Vagina (tissue), 2 donors: ENCODE measurements around the gene SLC1A4. TPM values are rescaled to one million over a fixed set of nuclear protein-coding genes. Genes with fewer than 3 reads are reported as not detected.
A peak's percentile ranks its signal among the peaks of the same experiment; 100 is the strongest.

Source experiments
- DNase-seq, 2 donors: peaks; one replicate each; pipeline ENCODE4 v3.0.0-alpha.2; 2017; ENCODE audit errors: extremely low spot score in 2 of 2
- H3K27ac ChIP-seq: fragments of 200-600 bp; sonication (generic); one replicate; pipeline ENCODE4 v1.5.1; 2019
- H3K27me3 ChIP-seq: fragments of 200-600 bp; sonication (generic); one replicate; pipeline ENCODE4 v1.5.1; 2019
- H3K36me3 ChIP-seq, 2 donors: fragments of 200-600 bp; sonication (generic); one replicate each; pipeline ENCODE4 v1.5.1; 2017 to 2019
- H3K4me1 ChIP-seq: fragments of 200-600 bp; sonication (generic); one replicate; pipeline ENCODE4 v1.5.1; 2019
- H3K4me3 ChIP-seq, 2 donors: fragments of 200-600 bp; sonication (generic); 1 replicate in 1 of 2; 2 replicates in 1 of 2; pipeline ENCODE4 v1.5.1; 2016 to 2019
- H3K9me3 ChIP-seq: fragments of 200-600 bp; sonication (generic); one replicate; pipeline ENCODE4 v1.5.1; 2019
- CTCF ChIP-seq, 3 experiments: fragments of 450-650 bp in 2 of 3; fragments of 200-600 bp in 1 of 3; sonication (generic) in 1 of 3; IDR thresholded peaks; one replicate each; pipeline ENCODE4 v1.5.1; 2017 to 2019; ENCODE audit warnings: antibody characterized with exemption in 3 of 3, mild to moderate bottlenecking in 2 of 3, moderate library complexity in 2 of 3
- POLR2A ChIP-seq, 2 donors: fragments of 450-650 bp; IDR thresholded peaks; one replicate each; pipeline ENCODE4 v1.6.1; 2017; ENCODE audit warnings: antibody characterized with exemption in 2 of 2, mild to moderate bottlenecking in 2 of 2, moderate library complexity in 2 of 2
- POLR2AphosphoS5 ChIP-seq, 2 donors: sonication (generic); formaldehyde crosslinking; IDR thresholded peaks; one replicate each; pipeline ENCODE4 v1.9.0; 2017; ENCODE audit warnings: antibody characterized with exemption in 2 of 2, mild to moderate bottlenecking in 2 of 2, low read depth in 1 of 2; ENCODE audit not compliant: insufficient read depth in 1 of 2
- intact Hi-C: fragments of 100-400 bp; cut with DNase I; formaldehyde crosslinking; loops from one replicate; pipeline ENCODE4 v1.15.1; 2023
- total RNA-seq: library from RNA; depleted of rRNA; stranded (reverse); fragments of >200 nt; gene quantifications from one replicate; pipeline ENCODE4 v1.2.3, GENCODE V29; 2016

The SLC1A4 gene
- total RNA-seq, result 11.5 TPM

- peak within 1 kb of the TSS; percentile 96 for H3K27ac ChIP-seq
- intact Hi-C loops, result no loop called here
- H3K27me3 ChIP-seq, result no peaks in the 10 kb centered on the region
- TF ChIP-seq POLR2AphosphoS5 (IDR thresholded peaks at IDR 0.05; ENCODE audit: insufficient read depth in 1 of 2, low read depth in 1 of 2) (peak in 1 of 2 donors; percentile 76), POLR2A (IDR thresholded peaks at IDR 0.05) (no peak)
- no peaks in the 10 kb centered on the region for H3K36me3 ChIP-seq
- H3K9me3 ChIP-seq, result no peaks in the 10 kb centered on the region
- DNase-seq, result peak in 1 of 2 donors; percentile 92
- peak within 1 kb of the TSS; percentile 65 to 88 for H3K4me3 ChIP-seq
- peaks cover 59% of the 10 kb centered on the region for H3K4me1 ChIP-seq
Measured at GRCh38 chr2:64989126-64989981, at the start of gene SLC1A4. SLC1A4 (plus strand) TSS chr2:64989399; CDS start chr2:64989644, 245 bp downstream.

- DNase-seq, result no peak
- H3K36me3 ChIP-seq, result no peaks in the 10 kb centered on the region
- no peak overlapping the region for H3K27ac ChIP-seq
- H3K4me3 ChIP-seq, result no peak overlapping the region
- intact Hi-C loops, result no loop called here
- TF ChIP-seq POLR2A (IDR thresholded peaks at IDR 0.05) (no peak), CTCF (IDR thresholded peaks at IDR 0.05) (no peak), POLR2AphosphoS5 (IDR thresholded peaks at IDR 0.05; ENCODE audit: insufficient read depth in 1 of 2, low read depth in 1 of 2) (no peak)
- H3K4me1 ChIP-seq, result peaks cover 36% of the 10 kb centered on the region
- H3K27me3 ChIP-seq, result no peaks in the 10 kb centered on the region
- no peaks in the 10 kb centered on the region for H3K9me3 ChIP-seq
Measured at GRCh38 chr2:64941143-64941542, 48.1 kb upstream of the SLC1A4 start.

DNA sequence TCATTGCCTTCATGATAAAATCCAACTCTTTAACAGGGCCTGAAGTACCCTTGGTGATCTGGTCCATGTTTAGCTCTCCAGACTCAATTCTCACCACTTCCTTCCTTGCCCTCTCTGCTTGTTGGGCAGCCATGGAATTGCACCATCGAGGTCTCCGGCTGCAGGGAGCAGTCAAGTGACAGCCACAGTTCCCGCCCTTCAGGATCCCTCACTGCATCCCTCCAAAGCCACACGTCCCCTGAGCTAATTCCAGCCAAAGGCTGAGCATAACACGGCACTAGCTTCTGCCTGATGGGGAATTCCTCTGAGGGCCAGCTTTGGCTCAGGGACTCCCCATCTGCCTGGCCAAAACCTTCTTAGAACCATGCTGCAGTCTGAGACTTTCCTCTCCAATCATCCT is 47.4 kb upstream of the SLC1A4 start:
- no peaks in the 10 kb centered on the region for H3K9me3 ChIP-seq
- no peak overlapping the region for H3K27ac ChIP-seq
- no peaks in the 10 kb centered on the region for H3K27me3 ChIP-seq
- H3K36me3 ChIP-seq, result no peaks in the 10 kb centered on the region
- intact Hi-C loops, result no loop called here
- no peak overlapping the region for H3K4me3 ChIP-seq
- TF ChIP-seq POLR2A (IDR thresholded peaks at IDR 0.05), result no peak
- TF ChIP-seq POLR2AphosphoS5 (IDR thresholded peaks at IDR 0.05; ENCODE audit: insufficient read depth in 1 of 2, low read depth in 1 of 2), result no peak
- TF ChIP-seq CTCF (IDR thresholded peaks at IDR 0.05), result no peak
- H3K4me1 ChIP-seq, result peaks cover 43% of the 10 kb centered on the region
- DNase-seq, result no peak

- H3K4me3 ChIP-seq, result no peak overlapping the region
- intact Hi-C loops, result no loop called here
- TF ChIP-seq CTCF (IDR thresholded peaks at IDR 0.05), result no peak
- TF ChIP-seq POLR2A (IDR thresholded peaks at IDR 0.05), result no peak
- TF ChIP-seq POLR2AphosphoS5 (IDR thresholded peaks at IDR 0.05; ENCODE audit: insufficient read depth in 1 of 2, low read depth in 1 of 2), result no peak
Measured at GRCh38 chr2:64942693-64943092, 46.5 kb upstream of the SLC1A4 start.

DNA sequence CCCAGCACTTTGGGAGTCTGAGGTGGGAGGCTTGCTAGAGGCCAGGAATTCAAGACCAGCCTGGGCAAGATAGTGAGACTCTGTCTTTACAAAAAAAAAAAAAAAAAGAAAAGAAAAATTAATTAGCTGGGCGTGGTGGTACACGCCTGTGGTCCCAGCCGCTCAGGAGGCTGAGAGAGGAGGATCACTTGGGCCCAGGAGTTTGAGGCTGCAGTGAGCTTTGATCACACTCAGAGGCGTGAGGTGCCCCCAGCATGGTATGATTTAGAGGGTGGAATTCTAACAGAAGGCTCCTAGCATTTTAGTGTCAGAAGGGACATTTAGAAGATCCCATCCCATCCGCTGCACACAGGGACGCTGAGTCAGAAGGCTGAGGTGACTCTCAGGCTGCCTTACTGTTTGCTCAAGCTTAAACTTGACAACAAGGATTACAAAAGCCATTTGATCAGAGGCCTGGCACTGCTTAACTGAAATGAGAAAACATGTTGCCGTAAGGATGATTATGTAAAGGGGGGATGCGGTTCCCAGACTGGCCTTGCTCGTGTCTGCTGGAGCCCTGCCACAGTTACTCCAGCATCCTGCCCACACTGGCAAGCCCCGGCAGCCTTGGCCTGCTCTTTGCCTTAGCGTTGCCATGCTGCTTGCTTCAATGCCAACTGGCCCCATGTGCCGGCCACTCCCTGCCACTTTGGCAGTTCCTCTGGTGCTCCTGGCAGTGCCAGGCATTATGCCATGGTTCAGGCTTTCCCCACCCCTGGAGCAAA is 45.6 kb upstream of the SLC1A4 start:
- no peak for DNase-seq
- Histone ChIP-seq H3K27ac (peak overlapping the region; percentile 42), H3K9me3 (no peaks in the 10 kb centered on the region), H3K4me1 (peaks cover 58% of the 10 kb centered on the region), H3K36me3 (no peaks in the 10 kb centered on the region), H3K27me3 (no peaks in the 10 kb centered on the region), H3K4me3 (no peak overlapping the region)
- intact Hi-C loops, result no loop called here
- peak; percentile 54 to 62 for TF ChIP-seq POLR2AphosphoS5 (IDR thresholded peaks at IDR 0.05; ENCODE audit: insufficient read depth in 1 of 2, low read depth in 1 of 2)
- TF ChIP-seq POLR2A (IDR thresholded peaks at IDR 0.05), result no peak

More at GRCh38 chr2:64942693-64943092, 46.5 kb upstream of the SLC1A4 start:
- Histone ChIP-seq H3K27me3 (no peaks in the 10 kb centered on the region), H3K36me3 (no peaks in the 10 kb centered on the region), H3K4me1 (peaks cover 52% of the 10 kb centered on the region), H3K27ac (no peak overlapping the region), H3K9me3 (no peaks in the 10 kb centered on the region)
- no peak for DNase-seq
